Erythroblast (primary cell): ENCODE results near the gene STARD6.

Experiments used
- GATA1 ChIP-seq: IDR thresholded peaks from 2 replicates; pipeline ENCODE4 v1.6.1; 2011; ENCODE audit warnings: low read depth, mild to moderate bottlenecking, control low read depth, low read length, moderate library complexity
- POLR2A ChIP-seq: IDR thresholded peaks from 2 replicates; pipeline ENCODE4 v1.6.1; 2011; ENCODE audit warnings: mild to moderate bottlenecking, low read length

DNA sequence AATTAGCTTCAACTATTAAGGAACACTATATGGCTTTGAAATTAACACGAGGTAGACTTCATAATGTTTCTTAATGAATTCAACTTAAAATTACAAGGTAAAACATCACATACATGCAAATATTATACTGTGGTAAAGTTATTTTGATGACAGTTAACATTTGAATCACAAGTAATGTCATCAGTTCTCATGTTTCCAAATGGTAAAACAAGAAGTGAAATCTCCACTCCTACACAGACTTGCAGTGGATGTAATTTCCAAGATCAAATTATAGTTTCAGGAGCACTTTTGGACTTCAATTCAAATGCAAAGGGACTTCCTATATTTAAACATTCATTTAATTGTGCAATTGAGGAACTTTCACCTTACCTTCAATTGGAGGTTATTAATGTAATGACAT, 39.1 kb upstream of the STARD6 start:
- TF ChIP-seq POLR2A (no peak), GATA1 (no peak)
